K562 (cell line): ENCODE data around the gene POR. TPM values are rescaled to one million over a fixed set of nuclear protein-coding genes. Genes with fewer than 3 reads are reported as not detected.

Experiments used
- CBFB ChIP-seq: sonication (generic); formaldehyde crosslinking; IDR thresholded peaks from 2 replicates; pipeline ENCODE4 v1.4.0; 2020; ENCODE audit warnings: mild to moderate bottlenecking, missing genetic modification reagents
- CREB1 ChIP-seq, 2 experiments: sonication (generic) in 1 of 2; formaldehyde crosslinking in 1 of 2; IDR thresholded peaks; 2 replicates each; pipeline versions ENCODE4 v1.6.1 to v1.8.0; 2012 to 2022; ENCODE audit warnings: inconsistent platforms in 1 of 2, mild to moderate bottlenecking in 1 of 2, missing genetic modification reagents in 1 of 2, moderate library complexity in 1 of 2
- KDM5B ChIP-seq: fragments of 200-600 bp; sonication (generic); IDR thresholded peaks from 2 replicates; pipeline ENCODE4 v1.6.1; 2012; ENCODE audit warnings: low read depth, mild to moderate bottlenecking, moderate library complexity, low read length, control low read depth, inconsistent platforms; ENCODE audit not compliant: insufficient replicate concordance
- LCOR ChIP-seq: sonication (generic); formaldehyde crosslinking; IDR thresholded peaks from 2 replicates; pipeline ENCODE4 v1.8.0; 2022; ENCODE audit warnings: mild to moderate bottlenecking, missing genetic modification reagents
- NR1H2 ChIP-seq: sonication (generic); formaldehyde crosslinking; IDR thresholded peaks from 2 replicates; pipeline ENCODE4 v1.4.0; 2020; ENCODE audit warnings: mild to moderate bottlenecking, missing genetic modification reagents
- PCBP1 ChIP-seq: fragments of 200-400 bp; formaldehyde crosslinking; IDR thresholded peaks from 2 replicates; pipeline ENCODE4 v1.6.1; 2018; ENCODE audit warnings: mild to moderate bottlenecking, low read depth, low read length; ENCODE audit not compliant: poor library complexity, severe bottlenecking
- SRSF3 ChIP-seq: fragments of 200-400 bp; formaldehyde crosslinking; IDR thresholded peaks from 2 replicates; pipeline ENCODE4 v1.6.1; 2016; ENCODE audit warnings: mild to moderate bottlenecking, low read length, moderate library complexity; ENCODE audit not compliant: insufficient read depth
- TEAD4 ChIP-seq, 2 experiments: sonication (generic) in 1 of 2; formaldehyde crosslinking in 1 of 2; IDR thresholded peaks; 2 replicates each; pipeline versions ENCODE4 v1.6.1 to v1.8.0; 2012 to 2022; ENCODE audit warnings: borderline replicate concordance in 1 of 2, inconsistent platforms in 1 of 2, low read length in 1 of 2, mild to moderate bottlenecking in 1 of 2, missing genetic modification reagents in 1 of 2
- ZNF253 ChIP-seq: fragments of 250-450 bp; sonication (Bioruptor Pico); conservative IDR thresholded peaks from 2 replicates; pipeline ENCODE4 v1.6.1; 2021; ENCODE audit warnings: mild to moderate bottlenecking
- ZNF57 ChIP-seq: fragments of 450-650 bp; formaldehyde crosslinking; IDR thresholded peaks from 2 replicates; pipeline ENCODE4 v1.4.0; 2020; ENCODE audit warnings: mild to moderate bottlenecking, moderate library complexity
- ZNF589 ChIP-seq: fragments of 200-800 bp; sonication (Bioruptor generic); IDR thresholded peaks from 2 replicates; pipeline ENCODE4 v1.6.1; 2016; ENCODE audit warnings: low read depth, missing genetic modification characterization, missing compliant biosample characterization
- polyA plus RNA-seq, 8 experiments: library from polyadenylated mRNA; depleted of rRNA in 4 of 8; stranded (reverse) in 5 of 8; unstranded in 3 of 8; fragments of >200 nt; fragmentation: Nextera tagmentation in 2 of 8; fragmentation: Illumina TruSeq in 1 of 8; extraction: Ambion mirVana in 2 of 8; extraction: Trizol in 1 of 8; gene quantifications; 2 replicates each; pipeline versions ENCODE4 v1.2.1 to v1.2.3, GENCODE V29; 2011 to 2014; ENCODE audit warnings: inconsistent platforms in 1 of 8, missing spikeins in 1 of 8
- total RNA-seq, 7 experiments: library from RNA; depleted of rRNA in 6 of 7; stranded (reverse); fragments of >200 nt in 6 of 7; fragmentation: Illumina TruSeq in 2 of 7; extraction: Trizol in 2 of 7; gene quantifications; 2 replicates each; pipeline versions ENCODE4 v1.2.1 to v1.2.3, GENCODE V29; 2011 to 2021; ENCODE audit warnings: low replicate concordance in 1 of 7
- TF ChIP-seq, protein P1 (sequence below): fragments of 450-650 bp; formaldehyde crosslinking; IDR thresholded peaks from 2 replicates; pipeline ENCODE4 v1.4.0; 2020; ENCODE audit warnings: mild to moderate bottlenecking
- TF ChIP-seq, protein P2 (sequence below): fragments of 250-450 bp; sonication (Bioruptor Pico); IDR thresholded peaks from 2 replicates; pipeline ENCODE4 v1.8.0; 2021; ENCODE audit warnings: moderate library complexity, mild to moderate bottlenecking, inconsistent platforms
- TF ChIP-seq, protein P3 (sequence below): fragments of 450-650 bp; IDR thresholded peaks from 2 replicates; pipeline ENCODE4 v1.6.1; 2016; ENCODE audit warnings: antibody characterized with exemption

POR gene
- total and polyA plus RNA-seq, 9 of the 15 experiments (the other 6 are each of a cell fraction or from before 2014, with no cell fraction given), result 4.7 to 142 (median 40.8) TPM

DNA sequence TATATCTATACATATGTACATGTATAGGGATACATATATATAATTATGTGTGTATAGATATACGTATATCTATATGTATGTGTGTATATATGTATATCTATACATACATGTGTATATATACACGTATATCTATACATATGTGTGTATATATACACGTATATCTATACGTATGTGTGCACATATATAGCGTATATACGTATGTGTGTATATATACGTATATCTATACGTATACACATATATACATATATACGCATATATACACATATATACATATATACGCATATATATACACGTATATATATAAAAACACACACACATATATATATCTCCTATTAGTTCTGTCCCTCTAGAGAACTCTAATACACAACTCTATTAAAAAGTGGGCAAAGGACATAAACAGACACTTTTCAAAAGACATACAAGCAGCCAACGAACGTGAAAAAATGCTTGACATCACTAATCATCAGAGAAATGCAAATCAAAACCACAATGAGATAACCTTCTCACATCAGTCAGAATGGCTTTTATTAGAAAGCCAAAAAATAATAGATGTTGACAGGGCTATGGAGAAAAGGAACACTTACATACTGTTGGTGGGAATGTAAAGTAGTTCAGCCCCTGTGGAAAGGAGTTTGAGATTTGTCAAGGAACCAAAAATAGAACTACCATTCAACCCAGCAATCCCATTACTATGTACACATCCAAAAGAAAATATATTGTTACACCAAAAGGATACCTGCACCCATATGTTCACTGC, 101.4 kb downstream of the POR start (continued):
- TF ChIP-seq ZNF589 (CRISPR knock-in tag), result no peak
- no peak for TF ChIP-seq CBFB (CRISPR knock-in tag)
- TF ChIP-seq CREB1 (IDR thresholded peaks at IDR 0.05), result no peak
- TF ChIP-seq CREB1 (CRISPR knock-in tag; IDR thresholded peaks at IDR 0.05), result no peak
- TF ChIP-seq, protein P1, sequence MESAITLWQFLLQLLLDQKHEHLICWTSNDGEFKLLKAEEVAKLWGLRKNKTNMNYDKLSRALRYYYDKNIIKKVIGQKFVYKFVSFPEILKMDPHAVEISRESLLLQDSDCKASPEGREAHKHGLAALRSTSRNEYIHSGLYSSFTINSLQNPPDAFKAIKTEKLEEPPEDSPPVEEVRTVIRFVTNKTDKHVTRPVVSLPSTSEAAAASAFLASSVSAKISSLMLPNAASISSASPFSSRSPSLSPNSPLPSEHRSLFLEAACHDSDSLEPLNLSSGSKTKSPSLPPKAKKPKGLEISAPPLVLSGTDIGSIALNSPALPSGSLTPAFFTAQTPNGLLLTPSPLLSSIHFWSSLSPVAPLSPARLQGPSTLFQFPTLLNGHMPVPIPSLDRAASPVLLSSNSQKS, result no peak
- no peak for TF ChIP-seq TEAD4 (IDR thresholded peaks at IDR 0.05; ENCODE audit: low read length)
- TF ChIP-seq TEAD4 (CRISPR knock-in tag; IDR thresholded peaks at IDR 0.05; ENCODE audit: borderline replicate concordance), result no peak
- no peak for TF ChIP-seq LCOR
- TF ChIP-seq, protein P2, sequence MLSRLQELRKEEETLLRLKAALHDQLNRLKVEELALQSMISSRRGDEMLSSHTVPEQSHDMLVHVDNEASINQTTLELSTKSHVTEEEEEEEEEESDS (CRISPR knock-in tag), result peak; percentile 80
- TF ChIP-seq PCBP1, result no peak
- TF ChIP-seq NR1H2 (CRISPR knock-in tag), result no peak
- TF ChIP-seq, protein P3, sequence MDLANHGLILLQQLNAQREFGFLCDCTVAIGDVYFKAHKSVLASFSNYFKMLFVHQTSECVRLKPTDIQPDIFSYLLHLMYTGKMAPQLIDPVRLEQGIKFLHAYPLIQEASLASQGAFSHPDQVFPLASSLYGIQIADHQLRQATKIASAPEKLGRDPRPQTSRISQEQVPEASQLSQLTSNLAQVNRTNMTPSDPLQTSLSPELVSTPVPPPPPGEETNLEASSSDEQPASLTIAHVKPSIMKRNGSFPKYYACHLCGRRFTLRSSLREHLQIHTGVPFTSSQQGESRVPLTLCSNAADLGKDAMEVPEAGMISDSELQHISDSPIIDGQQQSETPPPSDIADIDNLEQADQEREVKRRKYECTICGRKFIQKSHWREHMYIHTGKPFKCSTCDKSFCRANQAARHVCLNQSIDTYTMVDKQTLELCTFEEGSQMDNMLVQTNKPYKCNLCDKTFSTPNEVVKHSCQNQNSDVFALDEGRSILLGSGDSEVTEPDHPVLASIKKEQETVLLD, result no peak
- peak; percentile 42; the same call in 1 of the 2 replicates for TF ChIP-seq ZNF57 (CRISPR knock-in tag)
- peak; percentile 88 for TF ChIP-seq ZNF253 (CRISPR knock-in tag)
- TF ChIP-seq SRSF3, result no peak
- TF ChIP-seq KDM5B, result no peak
